Fibroblast of the conjunctiva (primary cell): Measurements from ENCODE around the gene HEMK1.

Experiments
- DNase-seq: peaks from one replicate; pipeline ENCODE4 v3.0.0-alpha.2; 2010; ENCODE audit warnings: low read depth

The HEMK1 gene

DNA sequence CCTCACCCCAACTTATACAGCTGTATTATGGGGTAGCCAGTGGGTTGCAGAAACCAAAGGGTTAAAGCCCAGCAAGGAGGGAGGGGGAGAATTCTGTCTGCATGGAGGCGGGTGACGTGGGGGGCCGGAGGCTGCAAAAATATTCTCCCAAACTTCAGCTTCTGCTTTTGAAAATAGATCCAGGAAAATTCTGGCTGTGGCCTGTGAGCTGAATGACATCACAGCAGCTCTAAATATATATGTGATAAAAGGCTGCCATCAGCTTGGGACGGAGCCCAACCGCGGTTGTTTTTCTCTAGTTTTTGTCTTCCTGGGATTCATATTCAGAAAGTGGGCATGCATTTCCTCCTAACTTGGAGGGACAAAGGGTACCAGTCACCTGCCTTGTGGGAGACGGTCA, 75.2 kb downstream of the HEMK1 start:
- no peak for DNase-seq

DNA sequence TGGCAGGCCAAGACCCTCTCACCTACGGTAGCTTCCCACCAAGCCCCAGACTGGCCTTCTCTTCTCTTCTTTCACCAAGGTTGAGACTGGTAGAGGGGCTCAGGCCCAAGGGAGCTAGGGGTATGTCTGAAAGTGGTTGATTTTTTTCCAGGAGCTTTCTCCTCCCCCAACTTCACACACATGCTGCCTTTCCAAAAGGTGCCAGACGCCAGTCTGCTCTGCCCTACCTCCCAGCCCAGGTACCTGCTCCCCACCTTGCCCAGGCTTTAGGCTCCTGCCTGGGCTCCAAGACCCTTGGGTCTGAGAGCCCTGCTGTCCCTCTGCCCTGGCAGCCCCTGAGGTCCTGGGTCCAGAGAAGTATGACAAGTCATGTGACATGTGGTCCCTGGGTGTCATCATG, 76.1 kb downstream of the HEMK1 start:
- DNase-seq: no peak
